ENCODE measurements around the gene METTL25. TPM values are rescaled to one million over a fixed set of nuclear protein-coding genes. Genes with fewer than 3 reads are reported as not detected.

The METTL25 gene
- total RNA-seq, 1 experiment from 2014 or later, result 11.6 TPM

DNA sequence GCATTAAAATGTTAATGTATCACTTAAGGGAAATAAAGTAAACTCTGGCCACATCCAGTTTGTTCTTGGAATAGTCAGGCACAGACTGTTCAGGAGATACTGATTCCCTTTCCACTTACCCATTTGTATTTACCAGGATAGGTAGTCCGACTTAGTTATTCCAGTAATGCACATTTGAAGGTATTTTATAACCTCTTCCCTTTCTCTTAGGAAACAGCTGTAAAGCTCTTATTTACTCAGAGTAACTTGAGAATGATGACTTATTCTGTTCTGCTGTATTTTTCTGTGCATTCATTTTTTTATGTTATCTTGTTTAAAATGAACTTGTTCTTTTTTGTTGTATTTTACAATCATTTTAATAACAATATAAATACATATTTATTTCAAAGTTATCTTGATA lies 78.0 kb downstream of the METTL25 start:
- H3K79me2 ChIP-seq (ENCODE audit: insufficient read depth, low read length), result no peaks in the 10 kb centered on the region
- no peak overlapping the region for H4K91ac ChIP-seq (ENCODE audit: insufficient read length, low read depth, low read length)
- TF ChIP-seq, protein P1, sequence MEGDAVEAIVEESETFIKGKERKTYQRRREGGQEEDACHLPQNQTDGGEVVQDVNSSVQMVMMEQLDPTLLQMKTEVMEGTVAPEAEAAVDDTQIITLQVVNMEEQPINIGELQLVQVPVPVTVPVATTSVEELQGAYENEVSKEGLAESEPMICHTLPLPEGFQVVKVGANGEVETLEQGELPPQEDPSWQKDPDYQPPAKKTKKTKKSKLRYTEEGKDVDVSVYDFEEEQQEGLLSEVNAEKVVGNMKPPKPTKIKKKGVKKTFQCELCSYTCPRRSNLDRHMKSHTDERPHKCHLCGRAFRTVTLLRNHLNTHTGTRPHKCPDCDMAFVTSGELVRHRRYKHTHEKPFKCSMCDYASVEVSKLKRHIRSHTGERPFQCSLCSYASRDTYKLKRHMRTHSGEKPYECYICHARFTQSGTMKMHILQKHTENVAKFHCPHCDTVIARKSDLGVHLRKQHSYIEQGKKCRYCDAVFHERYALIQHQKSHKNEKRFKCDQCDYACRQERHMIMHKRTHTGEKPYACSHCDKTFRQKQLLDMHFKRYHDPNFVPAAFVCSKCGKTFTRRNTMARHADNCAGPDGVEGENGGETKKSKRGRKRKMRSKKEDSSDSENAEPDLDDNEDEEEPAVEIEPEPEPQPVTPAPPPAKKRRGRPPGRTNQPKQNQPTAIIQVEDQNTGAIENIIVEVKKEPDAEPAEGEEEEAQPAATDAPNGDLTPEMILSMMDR (conservative IDR thresholded peaks at IDR 0.05), result no peak
- DNase-seq, result no peak
- H3K27me3 Mint-ChIP-seq (ENCODE audit: low read depth), result no peaks in the 10 kb centered on the region
- no peak overlapping the region for H4K5ac ChIP-seq (ENCODE audit: insufficient read length, low read depth, low read length)
- no peak overlapping the region for H2AFZ ChIP-seq (ENCODE audit: low read length)
- H3T11ph ChIP-seq (ENCODE audit: low read length), result no peak overlapping the region
- no peak overlapping the region for H3K9ac ChIP-seq (ENCODE audit: extremely low read depth, insufficient read length, low read length)
- no peaks in the 10 kb centered on the region for H3K4me1 ChIP-seq (ENCODE audit: insufficient read depth, low read length)
- H2BK12ac ChIP-seq (ENCODE audit: insufficient read length, low read depth, low read length), result no peak overlapping the region
- no peak overlapping the region for H3K4ac ChIP-seq (ENCODE audit: low read depth, low read length)
- no peaks in the 10 kb centered on the region for H3K4me1 Mint-ChIP-seq
- no peak overlapping the region for H3K56ac ChIP-seq (ENCODE audit: insufficient read length, low read depth, low read length)
- no peak overlapping the region for H3K27ac Mint-ChIP-seq
- H4K8ac ChIP-seq (replicated peaks; ENCODE audit: insufficient read length, low read depth, low read length), result no peak overlapping the region
- H3K14ac ChIP-seq (ENCODE audit: insufficient read depth, low read length), result no peak overlapping the region
- H3K27me3 ChIP-seq (ENCODE audit: insufficient read depth, low read length), result no peaks in the 10 kb centered on the region
- H3K27ac ChIP-seq (ENCODE audit: insufficient read length, low read depth, low read length), result no peak overlapping the region
- H3K36me3 Mint-ChIP-seq (ENCODE audit: insufficient read depth in 1 of 3, low read depth in 3 of 3), result peaks cover 0 to under 1% (median under 1%) of the 10 kb centered on the region in 3 experiments; a peak in 2 of 7 replicates
- H4K20me1 ChIP-seq (ENCODE audit: control insufficient read depth, insufficient read depth, insufficient read length), result no peaks in the 10 kb centered on the region
- no peak overlapping the region for H3K4me3 Mint-ChIP-seq
- H2BK20ac ChIP-seq (ENCODE audit: low read depth, low read length, poor library complexity, severe bottlenecking), result no peak overlapping the region
- no CpG with 5 or more reads among the region's 1 CpG for WGBS (ENCODE audit: extremely low coverage, insufficient read length, low lambda C conversion rate)
- no peaks in the 10 kb centered on the region for H3K23me2 ChIP-seq (ENCODE audit: insufficient read length, low read depth, low read length, poor library complexity, severe bottlenecking)
- H2AK5ac ChIP-seq (ENCODE audit: insufficient read length, low read length), result no peak overlapping the region
- no peak overlapping the region for H2BK120ac ChIP-seq (ENCODE audit: low read depth, low read length, poor library complexity, severe bottlenecking)
- H3K79me1 ChIP-seq (ENCODE audit: insufficient read depth, low read depth, low read length, poor library complexity, severe bottlenecking), result no peaks in the 10 kb centered on the region
- no peak overlapping the region for H3K18ac ChIP-seq (ENCODE audit: insufficient read length, low read depth, low read length)
- no peaks in the 10 kb centered on the region for H3K9me3 Mint-ChIP-seq
- no peak overlapping the region for H2BK15ac ChIP-seq (ENCODE audit: low read depth, low read length)
- H3K23ac ChIP-seq (ENCODE audit: insufficient read length, low read depth, low read length), result no peak overlapping the region
- no peak overlapping the region for H3K4me2 ChIP-seq (ENCODE audit: insufficient read depth, insufficient read length, low read length)
- no peak overlapping the region for H2BK5ac ChIP-seq (ENCODE audit: insufficient read length, low read length)
- no peaks in the 10 kb centered on the region for H3K9me3 ChIP-seq (ENCODE audit: control insufficient read depth, low read depth, low read length)
